ENCODE measurements around the gene SRSF8.

GRCh38 chr11:95028357-95028756 lies 38.4 kb upstream of the SRSF8 start:
- TF ChIP-seq CTCF (IDR thresholded peaks at IDR 0.05 in 2 of 3, conservative IDR thresholded peaks at IDR 0.05 in 1 of 3; ENCODE audit: borderline replicate concordance in 1 of 3, insufficient read depth in 1 of 3, low read depth in 2 of 3, low read length in 2 of 3), result no peak
- no peak for TF ChIP-seq EZH2 (IDR thresholded peaks at IDR 0.05)
- no peak for TF ChIP-seq POLR2A (IDR thresholded peaks at IDR 0.05; ENCODE audit: borderline replicate concordance, extremely low read depth, insufficient read depth, insufficient read length)
- no peak for TF ChIP-seq ZBTB33 (IDR thresholded peaks at IDR 0.05; ENCODE audit: extremely low read depth, insufficient replicate concordance, low read length)
- no peak for TF ChIP-seq JUND (IDR thresholded peaks at IDR 0.05)
- no peak for TF ChIP-seq RAD21 (IDR thresholded peaks at IDR 0.05; ENCODE audit: low read depth)
- TF ChIP-seq POLR2AphosphoS5 (IDR thresholded peaks at IDR 0.05; ENCODE audit: low read depth, low read length), result no peak
- no peak for TF ChIP-seq FOSL1 (IDR thresholded peaks at IDR 0.05; ENCODE audit: low read depth)
- TF ChIP-seq ZNF274 (IDR thresholded peaks at IDR 0.05; ENCODE audit: low read depth, low read length), result no peak
- no peak for TF ChIP-seq MAX (IDR thresholded peaks at IDR 0.05)
- no peak for TF ChIP-seq ELF1 (IDR thresholded peaks at IDR 0.05; ENCODE audit: borderline replicate concordance, low read depth)
- no peak for TF ChIP-seq SRF (IDR thresholded peaks at IDR 0.05; ENCODE audit: low read depth)
- TF ChIP-seq REST (IDR thresholded peaks at IDR 0.05; ENCODE audit: low read depth), result no peak
